K562 (cell line): ENCODE results near the gene ZNRD2. TPM values are rescaled to one million over a fixed set of nuclear protein-coding genes. Genes with fewer than 3 reads are reported as not detected.

Experiments
- ATAC-seq: fragments of 200-7000 bp; cut with Tn5 transposase; 3 replicates; pipeline ENCODE4 v1.9.1; 2020; ENCODE audit warnings: moderate library complexity
- BruUV-seq: library from RNA; stranded (reverse); fragments of 400-500 nt; replicated peaks from 2 replicates; lab custom pipeline; 2021; lab: Mats Ljungman, UMichigan
- CTCF ChIA-PET: fragments of 300-600 bp; formaldehyde crosslinking; extraction: SDS; loops from one replicate; lab custom pipeline; 2021; ENCODE audit warnings: low intra/inter-chr PET ratio; lab: Yijun Ruan, JAX
- POLR2A ChIA-PET: fragments of 300-600, 350-650 bp; sonication (Branson Sonifier 250); formaldehyde crosslinking; extraction: SDS; loops from one replicate; lab custom pipeline; 2021; ENCODE audit warnings: antibody characterized with exemption, inconsistent platforms; lab: Yijun Ruan, JAX
- DNase-seq, 4 experiments: peaks; one replicate each; pipeline versions ENCODE4 v3.0.0 to v3.0.0-alpha.2; 2011 to 2018; ENCODE audit warnings: low spot score in 3 of 4, mixed read lengths in 3 of 4; ENCODE audit errors: extremely low read depth in 1 of 4
- FAIRE-seq: peaks from 2 replicates; lab custom pipeline; 2011; peaks lifted over from hg19 to GRCh38; lab: Jason Lieb, UNC
- H2AFZ ChIP-seq: 2 replicates; pipeline ENCODE4 v1.6.0; 2011; ENCODE audit warnings: low read depth, low read length, control low read depth, inconsistent platforms
- H3K27ac ChIP-seq: fragments of 200-600 bp; 3 replicates; pipeline ENCODE4 v1.8.0; 2011; ENCODE audit warnings: low read depth, mild to moderate bottlenecking, control low read depth, inconsistent platforms, low read length, moderate library complexity, mixed read lengths; ENCODE audit errors: extremely low read depth
- H3K27me3 ChIP-seq, 2 experiments: fragments of 300-600 bp in 1 of 2; 2 replicates in 1 of 2; 3 replicates in 1 of 2; pipeline versions ENCODE4 v1.6.0 to v1.8.0; 2011; ENCODE audit warnings: inconsistent platforms in 2 of 2, low read length in 2 of 2, mild to moderate bottlenecking in 1 of 2, mixed read lengths in 1 of 2, moderate library complexity in 1 of 2; ENCODE audit not compliant: control insufficient read depth in 2 of 2, insufficient read depth in 2 of 2
- H3K36me3 ChIP-seq: fragments of 300-600 bp; 3 replicates; pipeline ENCODE4 v1.8.0; 2011; ENCODE audit warnings: mild to moderate bottlenecking, low read length, inconsistent platforms; ENCODE audit not compliant: control insufficient read depth, insufficient read depth
- H3K4me1 ChIP-seq, 2 experiments: fragments of 200-600 bp in 1 of 2; replicated peaks in 1 of 2; 2 replicates in 1 of 2; 3 replicates in 1 of 2; pipeline versions ENCODE4 v1.5.1 to v1.8.0; 2011; ENCODE audit warnings: inconsistent platforms in 2 of 2, low read length in 2 of 2, mild to moderate bottlenecking in 1 of 2, mixed read lengths in 1 of 2, moderate library complexity in 1 of 2; ENCODE audit not compliant: control insufficient read depth in 2 of 2, insufficient read depth in 2 of 2
- H3K4me2 ChIP-seq: 2 replicates; pipeline ENCODE4 v1.6.1; 2011; ENCODE audit warnings: low read length, control low read depth, inconsistent platforms, mixed read lengths; ENCODE audit not compliant: insufficient read depth
- H3K4me3 ChIP-seq: fragments of 200-600 bp; sonication (generic), shearing (Covaris generic); 2 replicates; pipeline ENCODE4 v1.5.1; 2016; ENCODE audit warnings: control low read depth, inconsistent platforms
- H3K79me2 ChIP-seq: fragments of 200-600 bp; 3 replicates; pipeline ENCODE4 v1.8.0; 2011; ENCODE audit warnings: low read length, inconsistent platforms; ENCODE audit not compliant: control insufficient read depth, insufficient read depth
- H3K9ac ChIP-seq, 2 experiments: 2 replicates each; pipeline versions ENCODE4 v1.6.0 to v1.6.1; 2011; ENCODE audit warnings: low read depth in 2 of 2, low read length in 2 of 2, control low read depth in 1 of 2, inconsistent platforms in 1 of 2, mild to moderate bottlenecking in 1 of 2, mixed read lengths in 1 of 2; ENCODE audit not compliant: insufficient read depth in 1 of 2
- H3K9me1 ChIP-seq: one replicate; pipeline ENCODE4 v1.6.0; 2011; ENCODE audit warnings: inconsistent platforms, mild to moderate bottlenecking, low read length, moderate library complexity; ENCODE audit not compliant: control insufficient read depth, insufficient read depth
- H3K9me3 ChIP-seq: replicated peaks from 2 replicates; pipeline ENCODE4 v1.5.1; 2011; ENCODE audit warnings: low read depth, low read length, inconsistent platforms; ENCODE audit not compliant: control insufficient read depth, insufficient read depth
- H4K20me1 ChIP-seq: replicated peaks from 2 replicates; pipeline ENCODE4 v1.6.1; 2011; ENCODE audit warnings: low read length, inconsistent platforms, mixed read lengths; ENCODE audit not compliant: control insufficient read depth, insufficient read depth
- BCL6 ChIP-seq: fragments of 250-450 bp; sonication (Bioruptor Pico); IDR thresholded peaks from 2 replicates; pipeline ENCODE4 v1.4.0; 2020
- CEBPB ChIP-seq: fragments of 450-650 bp; IDR thresholded peaks from 2 replicates; pipeline ENCODE4 v1.6.1; 2016; ENCODE audit warnings: missing genetic modification characterization, missing compliant biosample characterization
- CEBPG ChIP-seq, 3 experiments: fragments of 200-800 bp in 1 of 3; sonication (Bioruptor generic) in 1 of 3; sonication (generic) in 1 of 3; formaldehyde crosslinking in 1 of 3; IDR thresholded peaks in 2 of 3; conservative IDR thresholded peaks in 1 of 3; 2 replicates each; pipeline versions ENCODE4 v1.6.1 to v1.8.0; 2016 to 2022; ENCODE audit warnings: missing compliant biosample characterization in 2 of 3, missing genetic modification characterization in 2 of 3, mild to moderate bottlenecking in 1 of 3, missing genetic modification reagents in 1 of 3
- DACH1 ChIP-seq: fragments of 450-650 bp; IDR thresholded peaks from 2 replicates; pipeline ENCODE4 v1.6.1; 2018; ENCODE audit not compliant: partially characterized antibody
- HNRNPLL ChIP-seq: fragments of 200-400 bp; formaldehyde crosslinking; IDR thresholded peaks from 2 replicates; pipeline ENCODE4 v1.6.1; 2017; ENCODE audit warnings: low read length, low read depth, mild to moderate bottlenecking; ENCODE audit not compliant: poor library complexity, severe bottlenecking
- KAT2B ChIP-seq: IDR thresholded peaks from one replicate; pipeline ENCODE4 v1.6.1; 2012; ENCODE audit warnings: low read depth, mild to moderate bottlenecking, control low read depth, inconsistent platforms, low read length, moderate library complexity
- ZSCAN32 ChIP-seq: fragments of 450-650 bp; formaldehyde crosslinking; IDR thresholded peaks from 2 replicates; pipeline ENCODE4 v1.4.0; 2020; ENCODE audit warnings: mild to moderate bottlenecking, moderate library complexity
- WGBS: fragments of 100-300 bp; shearing (Covaris generic); methylation state at CpG from one replicate; pipeline ENCODE4 v1.1.6; 2016; ENCODE audit warnings: low coverage, mixed read lengths; ENCODE audit not compliant: insufficient coverage; ENCODE audit errors: missing lambda C conversion rate; 5-methylcytosine and 5-hydroxymethylcytosine counted together
- in situ Hi-C: fragments of 300-500 bp; cut with MboI; formaldehyde crosslinking; loops from 4 replicates; pipeline ENCODE4 v1.15.0; 2018; ENCODE audit warnings: inconsistent platforms, mixed read lengths
- intact Hi-C: fragments of 100-400 bp; cut with micrococcal nuclease; formaldehyde crosslinking; loops from 2 replicates; pipeline ENCODE4 v1.14.2; 2022
- polyA plus RNA-seq, 8 experiments: library from polyadenylated mRNA; depleted of rRNA in 4 of 8; stranded (reverse) in 5 of 8; unstranded in 3 of 8; fragments of >200 nt; fragmentation: Nextera tagmentation in 2 of 8; fragmentation: Illumina TruSeq in 1 of 8; extraction: Ambion mirVana in 2 of 8; extraction: Trizol in 1 of 8; gene quantifications; 2 replicates each; pipeline versions ENCODE4 v1.2.1 to v1.2.3, GENCODE V29; 2011 to 2014; ENCODE audit warnings: inconsistent platforms in 1 of 8, missing spikeins in 1 of 8
- total RNA-seq, 7 experiments: library from RNA; depleted of rRNA in 6 of 7; stranded (reverse); fragments of >200 nt in 6 of 7; fragmentation: Illumina TruSeq in 2 of 7; extraction: Trizol in 2 of 7; gene quantifications; 2 replicates each; pipeline versions ENCODE4 v1.2.1 to v1.2.3, GENCODE V29; 2011 to 2021; ENCODE audit warnings: low replicate concordance in 1 of 7

Gene ZNRD2
- total and polyA plus RNA-seq, 9 of the 15 experiments (the other 6 are each of a cell fraction or from before 2014, with no cell fraction given) = 13.4 to 129 (median 60.4) TPM

GRCh38 chr11:65579291-65579690 is 9.0 kb downstream of the ZNRD2 start:
- CTCF ChIA-PET = no interaction called here
- 92% methylated on average over 4 of the region's 4 CpGs for WGBS
- no peak overlapping the region for H3K27ac ChIP-seq
- TF ChIP-seq HNRNPLL (no peak), CEBPB (tag) (peak; percentile 57), DACH1 (no peak), BCL6 (no peak), CEBPG (CRISPR knock-in tag; IDR thresholded peaks at IDR 0.05) (peak; percentile 41; the same call in 1 of the 2 replicates), CEBPG (tag; conservative IDR thresholded peaks at IDR 0.05 in 1 of 2, IDR thresholded peaks at IDR 0.05 in 1 of 2) (no peak), ZSCAN32 (no peak), KAT2B (no peak)
- TF ChIP-seq, all 486 proteins: peak for 2
- no peak overlapping the region for H2AFZ ChIP-seq
- ATAC-seq (no peak), FAIRE-seq (no peak), DNase-seq (no peak)
- peaks cover 59% of the 10 kb centered on the region; the same call in 2 of the 3 replicates for H3K36me3 ChIP-seq
- H3K4me2 ChIP-seq = no peak overlapping the region
- H4K20me1 ChIP-seq = no peaks in the 10 kb centered on the region
- H3K4me3 ChIP-seq = no peak overlapping the region
- H3K79me2 ChIP-seq = peaks cover 32% of the 10 kb centered on the region
- in situ Hi-C loops (no loop called here), intact Hi-C loops (no loop called here)
- POLR2A ChIA-PET = interaction anchor here (1.0 to 1.4 kb wide), 3 partner anchors 9 to 155 kb away, joined by 3 to 4 read pairs (median 3); no protein-coding TSS in a partner anchor
- no peaks in the 10 kb centered on the region; a peak in 1 of 5 replicates for H3K27me3 ChIP-seq
- H3K9ac ChIP-seq = peak overlapping the region in 1 of 2 experiments; percentile 95; a peak in 1 of 4 replicates
- peaks cover 34 to 83% of the 10 kb centered on the region in 2 experiments for H3K4me1 ChIP-seq
- H3K9me3 ChIP-seq = no peaks in the 10 kb centered on the region
- BruUV-seq = no TSS peak
- peaks cover 5% of the 10 kb centered on the region for H3K9me1 ChIP-seq
